GM19099 (cell line): ENCODE data around the gene NOTCH2.

Source experiments
- POLR2A ChIP-seq: IDR thresholded peaks from 3 replicates; pipeline ENCODE4 v1.6.1; 2011; ENCODE audit warnings: low read depth; ENCODE audit not compliant: insufficient read length; ENCODE audit errors: extremely low read depth

Gene NOTCH2

DNA sequence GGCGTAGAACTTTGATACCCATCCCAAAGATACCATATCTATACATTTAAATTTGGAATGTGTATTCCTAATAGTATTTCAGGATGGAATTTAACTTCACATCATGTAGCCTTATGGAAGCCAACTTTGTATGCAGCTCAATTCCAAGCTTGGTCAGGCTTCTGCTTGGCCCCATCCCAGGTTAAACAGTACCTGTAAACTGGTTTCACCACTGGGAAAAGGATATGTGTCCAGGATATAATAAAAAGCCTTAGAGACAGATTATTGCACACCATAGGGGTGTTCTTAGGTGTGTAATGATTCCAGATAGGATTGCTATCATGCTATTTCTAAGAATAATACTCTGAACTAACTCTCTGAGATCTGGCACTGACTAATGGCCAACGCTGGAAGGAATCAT lies 201.3 kb downstream of the NOTCH2 start:
- TF ChIP-seq POLR2A: no peak

DNA sequence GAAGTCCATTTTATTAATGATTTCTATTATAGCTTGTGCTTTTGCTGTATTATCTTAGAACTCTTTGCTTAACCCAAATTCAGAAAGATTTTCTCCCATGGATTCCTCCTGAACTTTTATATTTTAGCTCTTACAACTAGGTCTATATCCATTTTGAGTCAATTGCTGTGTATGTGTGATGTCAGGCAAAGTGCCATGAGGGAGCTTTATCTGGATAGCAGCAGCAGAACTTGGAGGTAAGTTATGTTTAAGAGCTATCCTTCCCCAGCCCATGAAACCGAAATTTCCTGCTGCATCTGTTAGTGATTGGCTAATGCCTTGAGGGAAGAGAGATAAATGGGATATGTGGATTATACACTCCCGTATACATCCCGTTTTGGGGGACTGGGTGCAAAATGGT lies 203.0 kb downstream of the NOTCH2 start:
- TF ChIP-seq POLR2A: no peak

DNA sequence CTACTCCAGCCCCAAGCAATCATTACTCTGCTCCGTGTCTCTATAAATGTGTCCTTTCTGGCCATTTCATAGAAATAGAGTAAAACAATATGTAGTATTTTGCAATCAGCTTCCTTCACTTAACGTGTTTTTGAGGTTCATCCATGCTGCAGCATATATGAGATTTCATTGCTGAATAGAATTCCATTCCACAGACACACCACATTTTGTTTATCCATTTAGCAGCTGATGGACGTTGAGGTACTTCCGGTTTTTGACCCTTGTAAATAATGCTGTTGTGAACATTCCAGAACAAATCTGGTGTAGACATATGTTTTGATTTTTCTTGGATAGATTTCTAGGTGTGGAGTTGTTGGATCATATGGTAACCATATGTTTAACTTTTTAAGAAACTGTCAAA lies 203.8 kb downstream of the NOTCH2 start:
- TF ChIP-seq POLR2A: no peak

DNA sequence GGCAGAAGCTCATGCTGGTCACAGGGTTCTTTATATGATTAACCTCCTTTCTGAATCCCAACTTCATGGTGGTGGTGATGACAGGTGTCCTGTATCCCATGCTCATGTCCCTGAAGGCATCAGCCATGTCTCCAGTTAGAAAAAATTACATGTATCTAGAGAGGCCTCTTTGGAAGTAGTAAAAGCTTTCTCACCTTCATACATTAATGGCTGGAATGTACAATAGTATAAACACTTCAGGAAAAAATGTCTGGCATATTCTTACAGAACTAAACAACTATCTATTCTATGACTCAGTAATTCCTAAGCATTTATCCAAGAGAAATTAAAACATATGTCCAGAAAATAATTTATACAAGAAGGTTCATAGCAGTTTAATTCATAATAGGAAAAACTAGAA lies 207.2 kb downstream of the NOTCH2 start:
- no peak for TF ChIP-seq POLR2A
